GM18526 (cell line): ENCODE data around the gene P3H1.

Experiments
- POLR2A ChIP-seq: IDR thresholded peaks from 3 replicates; pipeline ENCODE4 v1.6.1; 2011; ENCODE audit not compliant: insufficient read length; ENCODE audit errors: extremely low read depth

The P3H1 gene

GRCh38 chr1:42730002-42730401, 36.8 kb downstream of the P3H1 start:
- TF ChIP-seq POLR2A = no peak

- no peak for TF ChIP-seq POLR2A
Observed at GRCh38 chr1:42723511-42723910, 43.3 kb downstream of the P3H1 start.

DNA sequence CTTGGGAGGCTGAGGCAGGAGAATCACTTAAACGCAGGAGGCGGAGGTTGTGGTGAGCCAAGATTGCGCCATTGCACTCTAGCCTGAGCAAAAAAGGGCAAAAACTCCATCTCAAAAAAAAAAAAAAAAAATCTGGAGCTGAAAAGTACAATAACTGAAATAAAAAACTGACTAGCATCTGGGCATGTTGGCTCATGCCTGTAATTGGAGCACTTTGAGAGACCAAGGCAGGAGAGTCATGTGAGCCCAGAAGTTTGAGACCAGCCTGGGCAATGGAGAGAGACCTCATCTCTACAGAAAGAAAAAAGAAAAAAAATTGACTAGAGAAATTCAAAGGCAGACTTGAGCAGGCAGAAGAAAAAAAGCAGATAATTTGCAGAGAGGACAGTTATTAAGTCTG, 44.9 kb downstream of the P3H1 start:
- TF ChIP-seq POLR2A = no peak

GRCh38 chr1:42720868-42721267, 46.0 kb downstream of the P3H1 start:
- TF ChIP-seq POLR2A = no peak

DNA sequence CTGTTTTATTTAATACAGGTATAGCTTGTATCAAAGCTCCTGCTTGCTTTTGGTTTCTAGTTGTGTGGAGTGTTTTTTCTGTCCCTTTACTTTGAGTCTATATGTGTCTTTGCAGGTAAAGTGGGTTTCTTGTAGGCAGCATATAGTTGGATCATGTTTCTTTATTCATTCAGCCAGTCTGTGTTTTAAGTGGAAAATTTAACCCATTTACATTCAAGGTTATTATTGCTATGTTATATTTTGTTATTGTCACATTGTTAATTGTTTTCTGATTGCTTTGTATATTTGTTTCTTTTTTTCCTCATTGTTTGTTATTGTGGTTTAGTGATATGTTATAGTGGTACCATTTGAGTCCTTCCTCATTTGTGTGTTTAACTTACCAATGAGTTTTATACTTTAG, 53.5 kb downstream of the P3H1 start:
- no peak for TF ChIP-seq POLR2A

DNA sequence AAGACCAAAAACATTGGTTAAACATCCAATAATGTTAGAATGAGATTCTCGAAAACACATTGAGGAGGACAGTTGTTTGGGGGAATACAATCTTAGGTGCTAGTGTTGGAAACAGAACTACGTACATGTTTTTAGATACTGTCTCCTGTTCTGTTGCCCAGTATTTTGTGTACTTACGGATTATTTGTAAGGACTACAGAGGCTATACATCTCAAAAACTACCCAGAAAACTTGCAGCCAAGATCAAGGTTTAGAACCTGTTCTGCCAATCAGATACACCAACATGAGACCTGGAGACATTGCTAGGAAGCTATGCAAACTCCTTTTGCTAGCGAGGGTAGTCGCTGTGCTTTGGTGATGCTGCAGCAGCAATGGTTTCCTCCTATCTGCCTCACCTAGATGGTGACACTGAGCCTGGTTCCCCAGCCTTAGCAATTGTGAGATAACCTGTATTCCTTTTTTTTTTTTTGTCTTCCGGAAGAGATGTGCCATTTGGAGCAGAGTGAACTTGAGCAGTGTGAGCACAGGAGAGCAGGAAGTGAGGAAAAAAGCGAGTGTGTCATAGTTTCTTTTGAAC, 62.9 kb downstream of the P3H1 start:
- TF ChIP-seq POLR2A = no peak

- TF ChIP-seq POLR2A = no peak
Observed at GRCh38 chr1:42700006-42700405, 66.8 kb downstream of the P3H1 start.

GRCh38 chr1:42698081-42698813, 68.6 kb downstream of the P3H1 start:
- no peak for TF ChIP-seq POLR2A
